ENCODE results near the gene PPP2R2C. TPM values are rescaled to one million over a fixed set of nuclear protein-coding genes. Genes with fewer than 3 reads are reported as not detected.

PPP2R2C gene
- total and polyA plus RNA-seq, 2 of the 4 experiments (the other 2 are of a cell fraction), result 0.03 TPM; not detected in 1

- Histone ChIP-seq H2BK15ac (ENCODE audit: low read depth, low read length) (no peak overlapping the region), H4K8ac (ENCODE audit: low read depth in 2 of 2, low read length in 2 of 2) (no peak overlapping the region), H3K9ac (ENCODE audit: low read depth, low read length) (no peak overlapping the region), H3K79me1 (ENCODE audit: low read depth in 1 of 2, low read length in 2 of 2) (no peaks in the 10 kb centered on the region), H3K9me1 (ENCODE audit: insufficient read depth, low read length) (no peaks in the 10 kb centered on the region), H3K14ac (replicated peaks; ENCODE audit: low read depth, low read length) (no peak overlapping the region), H3K36me3 (ENCODE audit: control insufficient read depth, insufficient read depth, low read length) (no peaks in the 10 kb centered on the region), H2BK5ac (ENCODE audit: low read depth, low read length, poor library complexity, severe bottlenecking) (no peak overlapping the region), H4K5ac (ENCODE audit: low read depth, low read length) (no peak overlapping the region), H4K20me1 (ENCODE audit: insufficient read depth, low read length) (no peaks in the 10 kb centered on the region), H2AFZ (replicated peaks; ENCODE audit: low read length, poor library complexity) (no peak overlapping the region), H3K27me3 (ENCODE audit: control insufficient read depth, insufficient read depth, low read length) (peaks cover 12% of the 10 kb centered on the region), H4K91ac (ENCODE audit: insufficient read depth, low read depth, low read length) (no peak overlapping the region), H3K4me2 (ENCODE audit: low read depth, low read length) (no peak overlapping the region), H2AK9ac (replicated peaks; ENCODE audit: low read depth, low read length, poor library complexity) (no peak overlapping the region), H3K27ac (ENCODE audit: insufficient read depth, low read length) (no peak overlapping the region), H3K23ac (ENCODE audit: low read depth, low read length) (no peak overlapping the region), H2BK120ac (ENCODE audit: low read depth, low read length) (no peak overlapping the region), H3K4ac (ENCODE audit: low read depth, low read length) (no peak overlapping the region), H3K56ac (ENCODE audit: extremely low read depth, insufficient read depth, low read length) (no peak overlapping the region), H3K18ac (ENCODE audit: low read depth, low read length) (no peak overlapping the region), H2BK20ac (ENCODE audit: low read depth, low read length) (no peak overlapping the region), H3K4me1 (ENCODE audit: control insufficient read depth, insufficient read depth, low read length) (no peaks in the 10 kb centered on the region), H2AK5ac (ENCODE audit: low read depth, low read length) (no peak overlapping the region), H3K4me3 (ENCODE audit: insufficient read depth, low read depth, low read length) (no peak overlapping the region), H3K9me3 (ENCODE audit: control insufficient read depth, insufficient read depth, low read length) (no peaks in the 10 kb centered on the region)
- no peak for TF ChIP-seq POLR2A (IDR thresholded peaks at IDR 0.05; ENCODE audit: low read depth, low read length)
- TF ChIP-seq FOS (IDR thresholded peaks at IDR 0.05; ENCODE audit: low read depth, low read length), result no peak
- in situ Hi-C loops (cut with MboI; ENCODE audit: low sequenced_read_pairs), result no loop called here
- no TSS peak for BruUV-seq (replicated peaks)
- intact Hi-C loops (cut with micrococcal nuclease), result no loop called here
- no peak for DNase-seq
- dilution Hi-C loops (cut with HindIII; ENCODE audit: low sequenced_read_pairs, unreplicated experiment), result no loop called here
- no peak for ATAC-seq (ENCODE audit: low read depth)
- CTCF ChIA-PET, result no interaction called here
- 76% methylated on average over 7 of the region's 22 CpGs; no CpG with 5 or more reads in 1 of the 2 experiments for WGBS, 2 experiments (ENCODE audit: extremely low coverage in 2 of 2, insufficient read length in 1 of 2)
- POLR2A ChIA-PET (ENCODE audit: unreplicated experiment), result no interaction called here
These were observed 67.6 kb downstream of the PPP2R2C start for GRCh38 chr4:6404611-6405396.

Measured in IMR-90 (cell line).